ENCODE results near the gene AMIGO1. TPM values are rescaled to one million over a fixed set of nuclear protein-coding genes. Genes with fewer than 3 reads are reported as not detected.

AMIGO1 gene
- total RNA-seq, 4 donors from 2014 or later = 7.7 to 19.3 (median 14.7) TPM

DNA sequence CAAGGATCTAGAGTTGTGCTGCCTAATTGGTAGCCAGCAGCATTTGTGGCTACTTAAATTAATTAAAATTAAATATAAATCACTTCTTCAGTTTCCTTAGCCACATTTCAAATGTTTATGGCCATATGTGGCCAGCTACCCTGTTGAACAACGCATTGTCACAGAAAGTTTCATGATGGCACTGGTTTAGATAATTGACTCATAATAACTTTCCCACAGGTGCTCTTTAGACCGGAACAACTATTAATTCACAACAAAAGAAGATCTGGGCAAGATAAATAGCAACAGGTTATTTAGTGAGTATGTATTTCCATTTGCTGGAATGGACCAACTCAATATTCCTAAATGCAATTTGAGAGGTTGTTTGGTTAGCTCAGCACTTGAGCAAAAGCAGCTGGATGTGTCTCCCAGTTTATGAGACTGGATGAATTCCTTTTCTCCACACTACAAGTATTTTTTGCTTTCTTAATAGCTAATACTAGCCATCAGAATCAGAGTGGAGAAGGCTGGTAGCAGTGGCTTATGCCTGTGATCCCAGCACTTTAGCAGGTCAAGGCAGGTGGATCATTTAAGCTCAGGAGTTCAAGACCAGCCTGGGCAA is 3.7 kb upstream of the AMIGO1 start:
- no peaks in the 10 kb centered on the region for H3K27me3 ChIP-seq
- no peaks in the 10 kb centered on the region for H3K9me3 ChIP-seq
- WGBS, 2 donors (ENCODE audit: low coverage in 1 of 2) = 54 to 63% methylated on average over 2 of the region's 2 CpGs
- peaks cover 0 to 22% (median 6%) of the 10 kb centered on the region in 3 donors for H3K4me1 ChIP-seq
- no peaks in the 10 kb centered on the region for H3K36me3 ChIP-seq
- no peak for ATAC-seq
- TF ChIP-seq POLR2A (IDR thresholded peaks at IDR 0.05) (no peak), EP300 (IDR thresholded peaks at IDR 0.05) (no peak)
- TF ChIP-seq, protein P1, sequence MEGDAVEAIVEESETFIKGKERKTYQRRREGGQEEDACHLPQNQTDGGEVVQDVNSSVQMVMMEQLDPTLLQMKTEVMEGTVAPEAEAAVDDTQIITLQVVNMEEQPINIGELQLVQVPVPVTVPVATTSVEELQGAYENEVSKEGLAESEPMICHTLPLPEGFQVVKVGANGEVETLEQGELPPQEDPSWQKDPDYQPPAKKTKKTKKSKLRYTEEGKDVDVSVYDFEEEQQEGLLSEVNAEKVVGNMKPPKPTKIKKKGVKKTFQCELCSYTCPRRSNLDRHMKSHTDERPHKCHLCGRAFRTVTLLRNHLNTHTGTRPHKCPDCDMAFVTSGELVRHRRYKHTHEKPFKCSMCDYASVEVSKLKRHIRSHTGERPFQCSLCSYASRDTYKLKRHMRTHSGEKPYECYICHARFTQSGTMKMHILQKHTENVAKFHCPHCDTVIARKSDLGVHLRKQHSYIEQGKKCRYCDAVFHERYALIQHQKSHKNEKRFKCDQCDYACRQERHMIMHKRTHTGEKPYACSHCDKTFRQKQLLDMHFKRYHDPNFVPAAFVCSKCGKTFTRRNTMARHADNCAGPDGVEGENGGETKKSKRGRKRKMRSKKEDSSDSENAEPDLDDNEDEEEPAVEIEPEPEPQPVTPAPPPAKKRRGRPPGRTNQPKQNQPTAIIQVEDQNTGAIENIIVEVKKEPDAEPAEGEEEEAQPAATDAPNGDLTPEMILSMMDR (IDR thresholded peaks at IDR 0.05) = no peak
- no peak overlapping the region for H3K4me3 ChIP-seq
- no peak overlapping the region for H3K27ac ChIP-seq

- 43% methylated on average over 3 of the region's 7 CpGs; no CpG with 5 or more reads in 1 of the 2 donors for WGBS, 2 donors (ENCODE audit: low coverage in 1 of 2)
- H3K4me1 ChIP-seq = peaks cover 0 to 33% (median 6%) of the 10 kb centered on the region in 3 donors
- H3K27me3 ChIP-seq = no peaks in the 10 kb centered on the region
- H3K27ac ChIP-seq = peak overlapping the region in 3 of 4 donors; percentile 68 to 84 (median 76)
- H3K4me3 ChIP-seq = peak overlapping the region; percentile 68 to 84
- ATAC-seq = peak; percentile 8
- TF ChIP-seq EP300 (IDR thresholded peaks at IDR 0.05) (no peak), POLR2AphosphoS5 (IDR thresholded peaks at IDR 0.05) (no peak), POLR2A (IDR thresholded peaks at IDR 0.05) (no peak)
- TF ChIP-seq, protein P1 (IDR thresholded peaks at IDR 0.05) = no peak
- H3K36me3 ChIP-seq = peaks cover 0 to 11% of the 10 kb centered on the region in 2 donors
- no peaks in the 10 kb centered on the region for H3K9me3 ChIP-seq
Observed at GRCh38 chr1:109508873-109509175, 703 bp downstream of the AMIGO1 start.

- TF ChIP-seq, protein P1 (IDR thresholded peaks at IDR 0.05) = no peak
- TF ChIP-seq POLR2A (IDR thresholded peaks at IDR 0.05) = no peak
- no peak for TF ChIP-seq EP300 (IDR thresholded peaks at IDR 0.05)
- no peak for TF ChIP-seq POLR2AphosphoS5 (IDR thresholded peaks at IDR 0.05)
- H3K27ac ChIP-seq = peak overlapping the region in 2 of 4 donors; percentile 68 to 84
Observed at GRCh38 chr1:109508001-109508872, 1.3 kb downstream of the AMIGO1 start.

GRCh38 chr1:109504974-109505373 is 4.6 kb downstream of the AMIGO1 start:
- H3K9me3 ChIP-seq = no peaks in the 10 kb centered on the region
- 85% methylated on average over 1 of the region's 1 CpG; no CpG with 5 or more reads in 1 of the 2 donors for WGBS, 2 donors (ENCODE audit: low coverage in 1 of 2)
- H3K4me1 ChIP-seq = peaks cover 0 to 54% (median 23%) of the 10 kb centered on the region in 3 donors
- H3K27me3 ChIP-seq = no peaks in the 10 kb centered on the region
- no peak for ATAC-seq
- no peak overlapping the region for H3K4me3 ChIP-seq
- no peak overlapping the region for H3K27ac ChIP-seq
- peaks cover 0 to 11% of the 10 kb centered on the region in 2 donors for H3K36me3 ChIP-seq
- TF ChIP-seq, protein P1 (IDR thresholded peaks at IDR 0.05) = no peak
- no peak for TF ChIP-seq EP300 (IDR thresholded peaks at IDR 0.05)
- no peak for TF ChIP-seq POLR2AphosphoS5 (IDR thresholded peaks at IDR 0.05)
- TF ChIP-seq POLR2A (IDR thresholded peaks at IDR 0.05) = no peak

More at GRCh38 chr1:109508001-109508872, 1.3 kb downstream of the AMIGO1 start:
- no peaks in the 10 kb centered on the region for H3K27me3 ChIP-seq
- no peak for ATAC-seq
- H3K4me3 ChIP-seq = peak overlapping the region in 1 of 2 donors; percentile 68
- H3K9me3 ChIP-seq = no peaks in the 10 kb centered on the region
- peaks cover 0 to 11% of the 10 kb centered on the region in 2 donors for H3K36me3 ChIP-seq
- WGBS, 2 donors (ENCODE audit: low coverage in 1 of 2) = 84% methylated on average over 6 of the region's 25 CpGs; no CpG with 5 or more reads in 1 of the 2 donors
- H3K4me1 ChIP-seq = peaks cover 0 to 33% (median 6%) of the 10 kb centered on the region in 3 donors
